GM21737 (cell line): ENCODE data around the gene VRK1.

Experiments used
- ATAC-seq: cut with Tn5 transposase; IDR thresholded peaks from one replicate; pipeline ENCODE4 v1.9.1; 2021; ENCODE audit warnings: mild to moderate bottlenecking, moderate library complexity; ENCODE audit not compliant: unreplicated experiment

Gene VRK1

DNA sequence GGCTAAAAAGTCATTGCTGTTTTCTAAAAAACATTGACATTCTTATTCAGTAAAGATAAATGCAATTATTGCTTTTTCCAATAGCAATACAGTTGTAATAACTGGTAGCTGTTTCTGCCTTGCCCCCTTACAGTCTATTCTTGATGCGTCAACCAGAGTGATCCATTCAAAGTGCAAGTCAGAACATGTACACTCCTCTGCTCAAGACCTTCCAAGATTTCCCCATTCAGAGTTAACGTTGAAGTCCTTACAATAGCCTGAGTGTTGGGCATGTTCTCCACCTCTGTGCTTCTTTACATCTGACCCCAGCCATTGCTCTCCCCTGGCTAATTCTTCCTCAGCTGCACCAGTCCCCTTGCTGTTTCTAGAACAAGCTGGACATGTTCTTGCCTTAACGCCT is 24.3 kb downstream of the VRK1 start:
- ATAC-seq: no peak

DNA sequence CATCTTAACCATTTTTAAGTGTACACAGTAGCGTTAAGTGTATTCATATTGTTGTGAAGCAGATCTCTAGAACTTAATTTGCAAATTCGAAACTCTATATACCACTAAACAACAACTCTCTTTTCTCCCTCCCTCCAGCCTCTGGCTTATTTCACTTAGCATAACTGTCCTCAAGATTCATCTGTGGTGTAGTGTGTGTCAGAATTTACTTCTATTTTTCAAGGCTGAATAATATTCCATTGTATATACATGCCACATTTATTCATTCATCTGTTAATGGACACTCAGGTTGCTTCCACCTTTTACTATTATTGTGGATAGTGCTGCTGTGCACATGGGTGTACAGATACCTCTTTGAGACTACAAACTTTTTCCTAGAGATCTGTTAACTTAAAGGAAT is 26.5 kb downstream of the VRK1 start:
- no peak for ATAC-seq

DNA sequence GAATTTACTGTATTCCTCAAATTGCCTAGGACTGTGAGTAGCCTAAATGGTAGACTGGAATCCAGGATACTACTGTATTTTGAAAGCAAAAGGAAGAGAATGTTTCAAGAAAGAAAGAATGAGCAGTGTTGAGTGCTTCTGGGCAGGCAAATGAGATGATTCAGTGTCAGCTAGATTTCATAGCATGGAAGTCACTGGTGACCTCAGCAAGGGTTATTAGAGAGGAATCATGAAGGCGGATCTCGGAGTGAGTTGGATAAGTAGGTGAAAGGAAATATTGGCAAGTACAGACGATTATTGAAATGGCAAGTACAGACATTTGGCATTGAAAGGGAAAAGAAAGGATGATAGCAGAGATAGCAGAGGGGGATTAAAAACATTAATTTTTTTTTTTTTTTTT is 27.1 kb downstream of the VRK1 start:
- no peak for ATAC-seq

DNA sequence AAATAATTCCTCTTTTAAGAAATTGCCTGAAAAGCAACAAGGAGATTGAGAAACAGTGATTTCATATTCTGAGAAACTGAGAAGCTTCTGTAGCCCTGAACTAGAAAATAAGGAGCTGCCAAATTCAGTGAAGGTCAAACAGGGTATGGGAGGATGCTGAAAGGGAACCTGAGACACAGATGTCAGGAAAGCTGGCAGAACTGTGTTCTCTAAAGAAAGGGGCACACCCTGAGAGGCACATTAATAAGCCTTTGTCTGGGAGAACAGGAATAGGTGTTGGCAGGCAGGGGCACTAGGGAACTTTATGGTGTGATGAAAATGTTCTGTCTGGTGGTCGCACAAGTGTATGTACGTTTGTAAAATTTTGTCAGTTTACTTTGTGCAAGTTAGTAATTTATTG is 29.6 kb downstream of the VRK1 start:
- ATAC-seq: no peak

DNA sequence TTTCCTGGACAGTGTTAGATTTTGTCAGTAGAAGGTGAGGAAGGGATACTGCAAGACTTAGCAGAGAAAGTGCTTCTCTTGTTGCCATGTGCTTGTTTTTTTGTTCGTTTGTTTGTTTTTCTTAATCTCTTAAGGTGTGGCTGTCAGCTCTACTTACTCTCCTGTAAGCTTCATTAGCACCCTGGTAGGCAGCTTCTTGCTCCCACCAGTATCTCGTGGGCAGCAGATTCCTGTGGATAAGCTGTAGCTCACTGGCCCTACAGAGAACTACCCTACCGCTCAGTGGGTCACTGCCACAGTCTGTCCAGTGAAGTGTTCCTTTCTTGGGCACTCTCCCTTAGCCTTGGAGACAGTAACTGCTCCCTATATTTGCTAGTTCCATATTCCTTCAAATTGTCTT is 30.1 kb downstream of the VRK1 start:
- no peak for ATAC-seq

DNA sequence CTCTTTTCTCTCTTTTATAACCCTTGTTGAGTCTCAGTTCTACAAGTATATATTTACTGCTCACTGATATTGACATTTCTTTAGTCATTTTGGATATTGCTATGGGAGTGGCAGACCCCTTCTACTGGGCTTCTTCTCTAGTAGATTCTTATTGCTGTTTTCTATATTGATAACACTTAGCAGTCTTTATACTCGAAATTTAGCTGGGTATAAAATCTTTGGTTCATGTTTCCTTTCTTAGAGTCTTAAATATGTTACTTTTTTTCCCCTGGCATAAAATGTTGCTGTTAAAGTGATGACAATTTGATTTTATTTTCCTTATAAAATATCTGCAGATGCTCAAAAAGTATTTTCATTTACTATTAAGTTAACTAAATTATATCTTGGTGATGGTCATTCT is 32.6 kb downstream of the VRK1 start:
- no peak for ATAC-seq

DNA sequence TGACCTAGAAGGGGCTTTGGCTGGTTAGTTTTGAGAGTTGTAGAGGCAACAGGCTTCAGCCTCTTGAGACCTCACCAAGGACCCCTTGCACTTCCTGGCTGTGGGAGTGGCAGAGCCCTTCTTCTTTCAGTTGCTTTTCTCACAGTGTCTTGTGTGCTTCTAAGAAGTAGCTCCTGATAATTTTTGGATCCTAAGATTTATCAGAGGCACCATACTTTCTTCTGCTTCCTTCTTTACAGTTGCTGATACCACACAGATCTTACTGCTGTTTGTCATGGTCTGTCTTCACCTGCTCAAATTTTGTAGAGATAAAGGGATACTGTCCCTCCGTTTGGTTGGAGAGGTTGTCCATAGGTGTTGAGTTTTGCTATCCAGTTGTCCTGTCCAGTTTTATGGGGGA is 33.8 kb downstream of the VRK1 start:
- ATAC-seq: no peak

DNA sequence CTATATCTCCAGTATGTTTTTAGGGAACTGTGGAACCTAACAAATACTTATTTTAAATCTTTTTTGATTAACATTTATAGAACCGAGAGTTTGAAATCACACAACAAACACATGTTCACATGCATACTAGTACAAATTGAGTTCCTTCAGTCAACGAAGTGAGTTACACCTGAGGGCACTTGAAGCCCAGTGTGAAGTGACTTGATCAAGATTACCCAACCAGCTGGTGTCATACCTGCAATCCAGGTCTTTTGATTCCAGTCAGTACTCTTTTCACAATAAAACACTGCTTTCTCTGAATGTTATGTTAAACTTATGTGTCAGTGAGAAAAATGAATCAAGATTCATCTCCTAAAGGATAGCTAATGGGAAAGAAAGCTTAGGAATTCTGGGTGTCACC is 35.2 kb downstream of the VRK1 start:
- no peak for ATAC-seq

DNA sequence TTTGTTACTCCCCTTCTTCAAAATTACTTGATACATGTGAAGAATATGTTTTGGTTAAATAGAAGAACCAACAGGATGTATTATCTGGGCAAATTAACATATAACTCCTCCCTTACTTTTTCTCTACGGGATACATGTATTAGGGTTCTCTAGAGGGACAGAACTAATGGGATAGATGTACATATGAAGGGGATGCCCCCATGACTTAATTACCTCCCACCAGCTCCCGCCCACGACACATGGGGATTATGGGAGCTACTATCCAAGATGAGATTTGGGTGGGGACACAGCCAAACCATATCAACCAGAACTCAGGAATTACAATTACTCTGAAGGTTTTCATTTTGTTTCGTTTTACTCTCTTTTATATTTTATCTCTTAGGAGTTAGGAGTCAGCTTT is 41.3 kb downstream of the VRK1 start:
- ATAC-seq: no peak

DNA sequence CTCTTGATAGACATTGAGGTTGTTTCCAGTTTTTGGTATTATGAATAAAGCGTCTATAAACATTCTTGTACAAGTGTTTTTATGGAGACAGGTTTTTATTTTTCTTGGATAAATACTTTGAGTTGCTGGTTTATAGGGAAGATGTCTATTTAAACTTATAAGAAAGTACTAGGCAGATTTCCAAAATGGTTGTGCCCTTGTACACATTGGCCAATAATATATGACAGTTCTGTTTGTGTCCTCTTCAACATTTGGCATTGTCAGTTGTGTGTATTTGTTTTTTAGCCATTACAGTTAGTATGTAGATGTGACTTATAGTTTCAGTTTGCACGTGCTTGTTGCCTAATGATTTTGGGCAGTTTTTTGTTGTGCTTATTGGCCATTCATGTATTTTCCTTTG is 42.1 kb downstream of the VRK1 start:
- no peak for ATAC-seq

DNA sequence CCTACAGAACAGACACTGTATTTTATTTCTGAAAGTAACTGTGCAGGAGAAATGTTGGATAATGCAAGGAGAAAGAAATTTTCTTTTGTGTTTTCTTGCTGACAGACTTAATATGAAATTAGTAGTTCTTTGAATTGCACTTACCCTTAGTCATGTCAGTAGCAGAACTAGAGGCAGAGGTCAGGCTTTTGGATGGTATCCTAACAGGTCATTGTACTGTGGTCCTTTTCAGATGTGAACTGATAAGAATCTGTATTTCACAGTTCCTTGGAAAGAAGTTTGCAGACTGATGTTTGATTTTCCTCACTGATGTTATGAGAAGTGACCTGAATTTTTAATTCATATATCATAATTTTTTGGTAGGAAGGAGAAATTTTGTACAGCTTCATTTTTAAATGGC is 46.0 kb downstream of the VRK1 start:
- ATAC-seq: no peak

DNA sequence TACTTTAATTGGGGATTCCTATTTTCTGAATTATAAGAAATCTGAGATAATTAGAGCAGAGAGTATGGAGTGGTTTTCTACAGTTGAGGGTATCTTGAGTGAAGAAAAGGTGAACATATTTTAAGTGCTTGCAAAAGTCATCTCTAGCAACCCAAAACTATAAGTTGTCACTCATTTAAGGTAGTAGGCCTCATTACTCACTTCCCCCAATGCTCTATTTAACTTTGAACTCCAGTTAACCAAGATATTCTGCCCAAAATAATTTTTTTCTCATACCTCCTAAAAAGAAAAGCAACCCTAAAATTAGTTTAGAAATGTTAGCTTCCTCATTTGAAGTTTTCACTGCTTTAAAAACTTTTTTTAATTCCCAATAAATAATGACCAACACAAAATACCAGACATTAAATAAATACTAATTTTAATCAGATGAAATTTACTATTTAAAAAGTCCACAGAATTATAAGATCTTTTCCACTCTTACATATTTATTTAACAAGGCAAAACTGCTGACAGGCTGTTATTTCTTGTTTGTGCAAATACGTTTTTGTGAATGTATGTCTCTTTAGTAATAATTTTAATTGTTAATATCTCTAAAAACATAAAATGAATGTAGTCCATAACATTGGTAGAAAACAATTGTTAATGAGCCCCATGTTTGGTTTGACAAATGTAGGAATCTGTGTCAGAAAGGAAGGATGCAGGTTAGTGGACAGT is 47.8 kb downstream of the VRK1 start:
- ATAC-seq: no peak

DNA sequence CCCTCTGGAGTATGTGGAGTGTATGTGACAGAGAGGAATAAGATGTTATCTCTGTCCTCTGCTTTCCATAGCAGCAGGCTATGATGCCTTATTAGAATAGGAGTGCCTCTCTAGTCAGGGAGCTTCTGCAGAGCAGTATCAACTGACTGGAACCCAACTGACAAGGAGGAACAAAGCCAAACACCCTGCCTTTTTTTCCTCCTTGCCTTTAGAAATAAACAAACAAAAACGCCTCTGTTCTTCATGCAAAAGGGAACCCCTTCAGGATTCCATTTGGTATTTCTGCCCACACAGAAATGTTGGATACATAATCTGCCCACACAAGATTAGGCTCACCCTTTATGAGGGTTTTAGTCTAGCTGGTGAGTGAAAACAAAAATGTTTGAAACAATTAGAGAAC is 50.3 kb downstream of the VRK1 start:
- ATAC-seq: no peak

DNA sequence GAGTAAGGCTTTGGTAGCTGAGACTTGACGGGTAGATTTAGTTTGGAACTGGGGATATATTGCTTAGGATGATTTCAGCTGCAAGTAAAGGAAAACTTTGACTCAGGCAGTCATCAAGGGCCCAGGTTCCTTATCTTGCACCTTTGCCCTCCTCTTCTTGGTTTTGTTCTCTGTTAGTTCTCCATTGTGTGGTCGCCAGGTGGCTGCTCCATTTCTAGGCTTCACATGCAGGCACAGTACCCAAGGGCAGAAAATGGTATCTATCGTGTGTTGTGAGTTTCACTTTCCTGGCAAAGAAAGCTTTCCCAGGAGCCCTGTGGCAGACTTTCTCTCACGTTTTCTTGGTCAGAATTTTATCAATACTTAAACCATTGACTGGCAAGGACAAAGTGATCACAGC is 50.8 kb downstream of the VRK1 start:
- no peak for ATAC-seq

DNA sequence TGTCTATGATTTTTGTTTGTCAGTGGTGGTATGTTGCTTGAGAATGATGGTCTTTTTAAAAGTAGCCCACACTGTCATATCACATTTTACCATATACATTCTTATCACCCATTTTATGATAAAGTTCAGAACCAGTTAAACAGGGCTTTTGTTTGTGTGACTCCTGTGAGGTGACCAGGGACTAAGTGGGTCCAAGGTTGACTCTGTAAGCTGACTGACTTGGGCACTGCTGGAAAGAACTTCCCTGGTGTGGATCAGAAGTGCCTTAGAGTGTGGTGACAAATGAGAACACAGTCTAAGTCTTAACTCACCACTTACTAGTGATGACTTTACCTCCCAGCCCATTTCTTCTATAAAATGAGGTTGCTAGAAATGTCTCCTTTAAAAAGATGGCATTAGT is 52.6 kb downstream of the VRK1 start:
- no peak for ATAC-seq

DNA sequence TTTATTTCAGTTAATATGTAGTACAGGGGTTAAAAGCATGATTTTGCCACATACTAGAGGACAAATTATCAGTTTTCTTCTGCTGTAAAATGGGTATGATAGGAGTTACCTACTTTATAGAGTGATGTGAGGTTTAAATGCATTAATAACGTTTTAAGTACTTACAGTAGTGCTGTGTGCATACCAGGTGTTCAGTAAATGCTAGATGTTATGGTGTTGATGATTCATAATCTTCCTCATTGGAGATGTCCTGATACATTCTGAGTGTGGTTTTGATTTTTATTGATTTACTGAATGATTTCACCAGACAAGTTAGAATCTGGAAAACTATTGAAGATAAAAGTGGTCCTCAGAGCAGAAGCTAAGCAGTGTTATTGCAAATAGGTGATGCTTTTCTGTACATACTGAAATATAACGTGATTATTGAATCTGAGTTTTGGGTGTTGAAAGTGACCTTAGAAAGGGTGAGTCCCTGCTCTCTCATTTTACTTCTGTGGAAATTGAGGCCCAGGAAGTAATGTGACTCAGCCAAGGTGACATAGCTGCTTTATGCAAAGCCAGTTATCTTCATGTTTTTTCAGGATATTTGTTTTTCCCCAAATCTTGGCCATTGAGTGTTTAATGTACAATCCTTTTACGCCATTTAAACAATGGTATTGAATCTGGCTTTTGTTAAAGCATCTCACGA is 54.7 kb downstream of the VRK1 start:
- ATAC-seq: no peak

DNA sequence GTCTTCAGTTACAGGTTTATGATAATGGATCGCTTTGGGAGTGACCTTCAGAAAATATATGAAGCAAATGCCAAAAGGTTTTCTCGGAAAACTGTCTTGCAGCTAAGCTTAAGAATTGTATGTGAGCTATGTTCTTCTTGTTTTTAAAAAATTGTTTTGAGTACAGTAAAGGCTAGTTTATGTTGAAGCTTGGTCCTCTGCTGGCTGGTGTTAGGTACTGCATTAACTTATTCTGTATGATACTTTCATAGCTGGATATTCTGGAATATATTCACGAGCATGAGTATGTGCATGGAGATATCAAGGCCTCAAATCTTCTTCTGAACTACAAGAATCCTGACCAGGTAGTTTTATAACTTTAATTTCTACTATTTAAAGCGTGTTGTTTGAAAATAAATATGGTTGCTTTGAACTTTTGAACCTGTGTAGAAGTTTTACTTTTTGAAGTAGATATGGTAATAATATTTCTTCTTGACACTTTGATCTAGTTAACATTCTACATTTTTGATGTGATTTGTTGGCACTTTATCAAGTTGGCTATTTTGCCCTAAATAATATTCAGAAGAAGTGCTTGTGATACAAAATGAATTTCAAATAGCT is 55.7 kb downstream of the VRK1 start:
- ATAC-seq: no peak

DNA sequence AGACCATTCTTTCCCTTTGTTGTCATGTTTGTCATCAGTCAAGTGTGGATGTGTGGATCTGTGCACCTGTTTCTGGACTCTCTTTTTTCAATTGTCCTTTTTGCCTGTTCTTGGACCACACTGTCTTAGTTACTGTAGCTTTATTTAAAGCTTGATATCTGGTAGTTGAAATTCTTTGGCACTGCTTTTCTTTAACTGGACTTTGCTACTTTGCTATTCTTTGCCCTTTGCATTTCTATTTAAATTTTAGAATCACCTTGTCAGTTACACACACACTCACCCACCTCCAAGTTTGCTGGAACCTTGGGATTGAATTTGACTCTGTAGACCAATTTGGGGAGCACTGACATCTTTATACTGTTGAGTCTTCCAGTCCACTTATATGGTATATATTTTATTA is 61.5 kb downstream of the VRK1 start:
- ATAC-seq: no peak

DNA sequence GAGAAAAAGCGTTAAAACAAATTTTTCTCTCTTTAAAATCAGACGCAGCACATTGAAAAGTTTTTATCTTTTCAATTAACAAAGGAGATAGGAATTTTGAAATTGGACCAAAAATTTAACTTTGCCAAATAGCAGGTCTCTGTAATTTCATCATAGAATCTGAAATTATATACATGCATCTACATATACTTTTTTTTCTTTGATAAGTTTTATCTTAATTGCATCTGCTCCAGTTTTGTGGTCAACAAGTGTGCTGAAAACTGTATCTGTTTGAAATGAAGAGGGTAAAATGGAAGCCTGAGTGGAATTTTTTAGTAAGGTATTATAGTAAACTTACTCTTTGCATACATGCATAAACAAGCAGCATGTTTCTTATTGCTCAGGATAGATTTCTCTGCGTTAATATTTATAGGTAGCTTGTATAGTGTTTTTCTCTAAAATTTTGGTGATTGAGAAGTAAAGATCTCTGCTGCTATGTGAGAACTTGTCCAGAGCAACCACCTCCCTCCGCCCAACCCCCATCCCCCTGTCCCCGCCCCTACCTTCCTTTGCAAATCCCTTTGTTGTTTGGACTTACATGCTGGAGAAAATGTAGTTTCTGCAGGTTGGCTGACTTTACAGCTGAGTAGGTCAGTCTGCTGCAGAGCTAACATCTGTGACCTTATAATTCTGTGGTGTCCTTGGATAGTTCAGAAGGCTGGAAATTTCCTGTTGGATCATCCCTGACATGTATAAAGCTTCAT is 64.6 kb downstream of the VRK1 start:
- no peak for ATAC-seq

DNA sequence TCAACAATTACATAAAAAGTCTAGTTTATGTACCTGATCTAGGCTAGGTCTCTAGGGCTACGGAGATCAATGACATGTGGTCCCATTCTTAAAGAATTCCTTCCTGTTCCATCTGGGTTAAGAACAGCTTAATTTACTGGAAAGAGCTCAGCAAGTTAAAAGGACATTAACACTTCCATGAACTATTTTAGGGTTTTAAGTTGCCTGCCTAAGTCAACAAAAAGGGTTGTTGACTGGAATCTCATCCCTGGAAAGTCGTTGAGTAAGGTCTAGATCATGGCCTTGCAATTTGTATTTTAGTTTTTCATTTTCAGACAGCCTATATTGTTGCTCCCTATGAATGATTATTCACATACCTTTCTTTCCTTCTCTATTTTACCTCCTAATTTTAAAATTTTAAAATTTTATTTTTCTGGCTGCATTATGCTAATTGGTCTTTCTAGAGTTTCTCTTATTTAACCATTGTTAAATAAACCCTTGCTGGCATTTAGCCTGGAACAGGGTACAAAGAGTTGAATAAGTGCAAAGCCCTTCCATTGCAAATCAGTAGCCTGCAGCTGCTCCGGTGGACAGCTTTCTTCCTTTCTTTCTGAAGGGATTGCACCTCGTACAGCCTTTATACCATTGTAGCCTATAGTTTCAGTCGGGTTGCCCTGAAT is 66.3 kb downstream of the VRK1 start:
- no peak for ATAC-seq

DNA sequence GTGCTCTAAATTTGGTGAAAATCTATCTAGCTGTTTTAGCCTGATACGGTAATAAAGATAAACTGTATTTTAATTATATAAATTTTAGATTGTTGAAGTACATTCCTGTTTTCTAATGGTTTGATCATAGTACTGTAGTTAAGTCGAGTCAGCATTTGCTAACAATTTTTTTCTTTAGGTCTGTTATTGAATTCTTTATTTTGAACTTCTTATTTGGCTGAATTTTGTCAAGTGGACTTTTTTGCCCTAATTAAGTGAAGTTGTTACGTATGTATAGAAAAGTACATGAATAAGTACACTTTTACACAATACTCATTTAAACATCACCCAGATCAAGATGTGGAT is 66.8 kb downstream of the VRK1 start:
- ATAC-seq: no peak
